ENCODE results near the gene TMC2.

TMC2 gene

DNA sequence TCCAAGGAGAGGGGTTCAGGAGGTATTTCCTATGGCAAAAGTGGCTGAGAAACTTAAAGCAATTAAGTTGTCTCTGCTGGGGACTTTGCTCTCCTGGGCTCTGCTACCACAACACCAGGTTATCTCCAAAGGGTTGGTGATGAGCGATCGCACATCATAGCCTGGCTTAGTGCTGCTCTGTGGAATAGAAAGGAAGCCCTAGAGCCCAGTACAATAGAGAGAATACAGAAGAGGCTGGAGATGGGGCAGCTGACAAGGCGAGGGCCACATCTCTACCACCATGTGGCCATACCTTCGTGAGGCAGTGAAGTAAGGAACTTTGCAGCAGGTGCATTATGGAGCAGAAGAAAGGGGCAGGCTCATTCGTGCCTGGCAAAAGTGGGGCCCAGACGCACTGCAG, 8.6 kb upstream of the TMC2 start:
- TF ChIP-seq, protein P1, sequence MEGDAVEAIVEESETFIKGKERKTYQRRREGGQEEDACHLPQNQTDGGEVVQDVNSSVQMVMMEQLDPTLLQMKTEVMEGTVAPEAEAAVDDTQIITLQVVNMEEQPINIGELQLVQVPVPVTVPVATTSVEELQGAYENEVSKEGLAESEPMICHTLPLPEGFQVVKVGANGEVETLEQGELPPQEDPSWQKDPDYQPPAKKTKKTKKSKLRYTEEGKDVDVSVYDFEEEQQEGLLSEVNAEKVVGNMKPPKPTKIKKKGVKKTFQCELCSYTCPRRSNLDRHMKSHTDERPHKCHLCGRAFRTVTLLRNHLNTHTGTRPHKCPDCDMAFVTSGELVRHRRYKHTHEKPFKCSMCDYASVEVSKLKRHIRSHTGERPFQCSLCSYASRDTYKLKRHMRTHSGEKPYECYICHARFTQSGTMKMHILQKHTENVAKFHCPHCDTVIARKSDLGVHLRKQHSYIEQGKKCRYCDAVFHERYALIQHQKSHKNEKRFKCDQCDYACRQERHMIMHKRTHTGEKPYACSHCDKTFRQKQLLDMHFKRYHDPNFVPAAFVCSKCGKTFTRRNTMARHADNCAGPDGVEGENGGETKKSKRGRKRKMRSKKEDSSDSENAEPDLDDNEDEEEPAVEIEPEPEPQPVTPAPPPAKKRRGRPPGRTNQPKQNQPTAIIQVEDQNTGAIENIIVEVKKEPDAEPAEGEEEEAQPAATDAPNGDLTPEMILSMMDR (IDR thresholded peaks at IDR 0.05; ENCODE audit: control insufficient read depth, insufficient read depth, low read depth, low read length, missing control alignments), result no peak
- no peak overlapping the region for H3K4me3 ChIP-seq (ENCODE audit: control insufficient read depth, low read depth, low read length)
- no peak for DNase-seq (ENCODE audit: low read depth)

DNA sequence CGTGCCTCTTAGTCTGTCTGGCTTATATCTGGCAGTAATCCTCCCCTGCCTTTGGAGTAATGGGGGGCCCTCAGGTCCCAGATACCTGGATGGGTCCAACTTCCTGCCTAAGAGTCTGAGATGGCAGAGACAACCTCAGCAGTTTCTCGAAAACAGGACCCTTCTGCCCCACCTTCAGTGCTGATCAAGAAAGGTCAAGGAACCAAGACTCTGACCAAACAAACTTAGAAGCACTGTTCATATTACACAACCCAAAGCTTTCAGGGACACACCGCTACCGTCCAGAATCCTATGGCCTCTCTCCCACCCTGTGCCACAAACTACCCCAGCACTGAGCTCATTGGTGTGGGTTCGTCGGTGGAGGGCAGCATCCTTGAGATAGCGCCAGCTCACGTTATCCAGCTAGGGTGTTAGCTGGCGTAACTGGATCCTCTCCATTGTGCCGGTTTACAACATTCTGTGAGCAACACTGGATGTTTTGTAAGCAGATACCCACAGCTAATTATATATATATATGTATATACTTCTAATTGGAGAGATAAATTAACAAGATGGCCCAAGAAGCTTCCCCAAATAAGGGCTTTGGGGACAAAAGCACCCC, 7.6 kb upstream of the TMC2 start:
- H3K4me3 ChIP-seq (ENCODE audit: control insufficient read depth, low read depth, low read length), result no peak overlapping the region
- TF ChIP-seq, protein P1 (IDR thresholded peaks at IDR 0.05; ENCODE audit: control insufficient read depth, insufficient read depth, low read depth, low read length, missing control alignments), result no peak
- no peak for DNase-seq (ENCODE audit: low read depth)

DNA sequence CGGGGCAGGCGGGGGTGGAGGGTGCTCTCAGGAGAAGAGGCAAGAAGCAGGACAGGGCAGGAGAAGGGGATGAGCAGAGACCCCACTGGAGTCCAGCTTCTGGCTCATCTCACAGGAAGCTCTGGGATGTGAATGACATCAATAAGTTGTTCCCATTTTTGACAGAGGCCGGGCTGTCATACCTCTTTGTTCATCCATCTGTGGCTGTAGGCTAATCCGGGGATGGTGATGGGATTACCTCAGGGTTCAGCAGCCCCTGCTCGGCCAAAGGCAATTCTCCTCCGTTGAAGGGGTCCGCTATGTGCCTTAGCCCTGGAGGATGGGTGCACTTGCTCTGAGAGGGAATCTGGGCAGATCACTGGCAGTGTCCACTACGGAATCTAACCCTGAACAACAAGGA, 3.3 kb upstream of the TMC2 start:
- no peak overlapping the region for H3K4me3 ChIP-seq (ENCODE audit: control insufficient read depth, low read depth, low read length)
- TF ChIP-seq, protein P1 (IDR thresholded peaks at IDR 0.05; ENCODE audit: control insufficient read depth, insufficient read depth, low read depth, low read length, missing control alignments), result no peak
- no peak for DNase-seq (ENCODE audit: low read depth)

DNA sequence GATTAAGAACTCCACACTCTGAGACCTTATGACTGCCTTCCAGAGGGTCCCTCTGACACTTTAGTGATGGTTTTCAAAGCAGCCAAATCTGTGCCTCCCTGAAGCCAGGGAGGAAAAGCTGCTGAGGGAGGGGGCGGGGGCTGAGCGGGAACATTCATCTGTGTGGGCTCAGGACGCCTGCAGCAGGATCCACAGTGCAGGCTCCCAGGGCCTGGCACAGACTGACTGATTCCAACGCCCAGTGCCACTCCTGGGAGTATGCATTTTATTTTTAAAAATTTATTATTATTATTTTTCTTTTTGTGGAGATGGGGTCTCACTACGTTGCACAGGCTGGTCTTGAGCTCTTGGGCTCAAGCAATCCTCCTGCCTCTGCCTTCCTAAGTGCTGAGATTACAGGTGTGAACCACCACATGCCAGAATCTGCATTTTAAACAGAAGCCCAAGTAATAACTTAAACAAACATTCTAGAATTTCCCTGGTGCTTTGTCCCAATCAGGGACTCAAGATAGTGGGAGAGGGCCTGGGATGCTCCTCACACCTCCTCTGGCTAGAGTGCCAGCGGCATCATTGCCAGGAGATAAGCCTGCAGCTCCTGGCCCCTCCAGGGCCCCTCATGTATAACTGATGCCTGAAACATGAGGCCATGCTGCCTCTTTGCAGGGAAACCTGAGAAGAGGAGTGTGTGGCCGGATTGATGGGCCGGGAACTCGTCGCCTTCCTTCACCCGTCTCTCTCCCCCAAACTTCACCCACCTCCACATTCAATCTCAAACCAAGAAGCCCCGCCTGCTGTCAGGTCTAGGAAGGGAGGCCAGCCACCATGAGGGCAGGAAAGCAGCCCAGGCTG, 438 bp upstream of the TMC2 start:
- DNase-seq (ENCODE audit: low read depth), result no peak
- H3K4me3 ChIP-seq (ENCODE audit: control insufficient read depth, low read depth, low read length), result no peak overlapping the region
- TF ChIP-seq, protein P1 (IDR thresholded peaks at IDR 0.05; ENCODE audit: control insufficient read depth, insufficient read depth, low read depth, low read length, missing control alignments), result no peak

DNA sequence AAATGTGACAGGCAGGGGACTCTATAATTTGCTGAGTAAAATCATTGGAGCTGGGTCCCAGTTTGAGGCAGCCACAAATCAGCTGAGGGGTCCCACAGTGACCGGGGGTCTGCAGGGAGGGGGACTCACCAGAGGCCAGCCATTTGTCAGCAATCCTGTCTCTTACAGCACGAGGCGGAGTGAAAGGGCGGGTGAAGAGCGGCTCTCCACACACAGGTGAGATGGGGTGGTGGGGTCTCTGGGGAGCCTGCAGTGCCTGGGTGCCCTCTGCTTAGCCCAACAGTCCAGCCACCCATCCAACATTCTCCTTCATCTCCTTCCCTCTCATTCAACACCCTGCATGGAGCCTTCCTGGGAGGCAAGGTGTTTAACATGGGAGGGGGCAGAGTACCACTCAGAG, 728 bp downstream of the TMC2 start:
- H3K4me3 ChIP-seq (ENCODE audit: control insufficient read depth, low read depth, low read length), result no peak overlapping the region
- no peak for DNase-seq (ENCODE audit: low read depth)
- TF ChIP-seq, protein P1 (IDR thresholded peaks at IDR 0.05; ENCODE audit: control insufficient read depth, insufficient read depth, low read depth, low read length, missing control alignments), result no peak

DNA sequence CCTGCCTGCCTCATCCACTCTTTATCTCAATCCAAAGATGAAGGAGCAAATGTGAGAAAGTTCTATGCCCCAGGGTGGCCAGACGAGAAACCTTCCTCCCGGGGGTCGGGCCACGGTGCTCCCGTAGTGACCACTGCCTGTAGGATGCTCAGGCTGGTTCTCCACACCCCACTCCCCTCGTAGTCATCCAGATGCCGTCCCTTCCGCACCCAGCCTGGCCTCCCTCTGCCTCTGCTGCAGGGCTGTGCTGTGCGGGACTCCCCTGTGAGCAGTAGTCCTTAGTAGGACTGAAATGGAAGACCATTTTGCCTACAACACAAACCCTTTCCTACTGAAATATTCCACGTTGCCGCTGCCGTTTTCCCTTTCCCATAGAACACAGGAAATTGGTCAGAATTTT, 2.0 kb downstream of the TMC2 start:
- no peak for DNase-seq (ENCODE audit: low read depth)
- TF ChIP-seq, protein P1 (IDR thresholded peaks at IDR 0.05; ENCODE audit: control insufficient read depth, insufficient read depth, low read depth, low read length, missing control alignments), result no peak
- H3K4me3 ChIP-seq (ENCODE audit: control insufficient read depth, low read depth, low read length), result no peak overlapping the region

All from AG09309 (cell line).